Body of pancreas (tissue), 4 donors: ENCODE data around the gene PRDM16.

Source experiments
- POLR2A ChIP-seq, 3 donors: fragments of 450-650 bp; IDR thresholded peaks; one replicate each; pipeline ENCODE4 v1.6.1; 2016; ENCODE audit warnings: antibody characterized with exemption in 3 of 3, mild to moderate bottlenecking in 2 of 3
- TF ChIP-seq, protein P1 (sequence below), 7 experiments: fragments of 450-650 bp in 4 of 7; fragments of 200-600 bp in 3 of 7; sonication (generic) in 3 of 7; IDR thresholded peaks; one replicate each; pipeline ENCODE4 v1.5.1; 2016 to 2019; ENCODE audit warnings: antibody characterized with exemption in 7 of 7

DNA sequence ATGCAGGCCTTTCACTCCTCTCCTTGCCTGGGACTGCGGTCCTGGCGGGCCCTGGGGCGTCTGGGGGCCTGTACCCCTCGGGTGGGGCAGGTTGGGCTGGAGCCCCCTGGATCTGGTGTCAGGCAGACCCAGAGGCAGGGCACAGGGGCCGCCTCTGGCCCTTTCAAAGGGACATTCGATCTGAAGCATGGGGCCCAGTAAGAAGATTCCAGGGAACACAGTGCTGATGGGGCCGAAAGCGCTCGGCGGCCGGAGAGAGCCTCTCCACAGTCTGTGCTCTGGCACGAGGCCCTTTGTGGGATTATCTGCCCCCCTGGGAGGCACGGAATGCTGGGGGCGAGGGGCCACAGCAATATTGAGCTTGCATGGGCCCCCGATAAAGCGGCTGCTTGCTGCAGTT is 15.2 kb downstream of the PRDM16 start:
- TF ChIP-seq, protein P1, sequence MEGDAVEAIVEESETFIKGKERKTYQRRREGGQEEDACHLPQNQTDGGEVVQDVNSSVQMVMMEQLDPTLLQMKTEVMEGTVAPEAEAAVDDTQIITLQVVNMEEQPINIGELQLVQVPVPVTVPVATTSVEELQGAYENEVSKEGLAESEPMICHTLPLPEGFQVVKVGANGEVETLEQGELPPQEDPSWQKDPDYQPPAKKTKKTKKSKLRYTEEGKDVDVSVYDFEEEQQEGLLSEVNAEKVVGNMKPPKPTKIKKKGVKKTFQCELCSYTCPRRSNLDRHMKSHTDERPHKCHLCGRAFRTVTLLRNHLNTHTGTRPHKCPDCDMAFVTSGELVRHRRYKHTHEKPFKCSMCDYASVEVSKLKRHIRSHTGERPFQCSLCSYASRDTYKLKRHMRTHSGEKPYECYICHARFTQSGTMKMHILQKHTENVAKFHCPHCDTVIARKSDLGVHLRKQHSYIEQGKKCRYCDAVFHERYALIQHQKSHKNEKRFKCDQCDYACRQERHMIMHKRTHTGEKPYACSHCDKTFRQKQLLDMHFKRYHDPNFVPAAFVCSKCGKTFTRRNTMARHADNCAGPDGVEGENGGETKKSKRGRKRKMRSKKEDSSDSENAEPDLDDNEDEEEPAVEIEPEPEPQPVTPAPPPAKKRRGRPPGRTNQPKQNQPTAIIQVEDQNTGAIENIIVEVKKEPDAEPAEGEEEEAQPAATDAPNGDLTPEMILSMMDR (IDR thresholded peaks at IDR 0.05), result no peak
- no peak for TF ChIP-seq POLR2A (IDR thresholded peaks at IDR 0.05)
